ENCODE data around the gene SLC45A3.

The SLC45A3 gene

DNA sequence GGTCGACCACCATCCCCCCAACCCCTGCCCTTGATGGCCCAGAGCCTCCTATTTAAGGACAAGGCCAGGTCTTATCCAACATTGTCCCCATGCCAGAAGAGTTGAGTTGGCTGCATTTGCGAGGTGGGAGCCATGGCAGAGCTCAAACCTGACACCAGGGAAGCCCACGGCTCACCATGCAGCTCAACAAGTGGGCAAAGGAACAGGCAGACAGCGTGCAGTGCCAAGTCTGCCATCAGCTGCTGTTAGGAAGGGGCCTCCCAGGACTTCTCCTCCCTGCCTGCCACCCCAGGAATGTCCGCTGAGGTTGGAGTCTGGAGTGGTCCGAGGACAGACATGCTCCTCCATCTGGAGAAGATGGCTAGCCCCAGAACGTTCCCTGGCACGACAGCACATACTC lies 19.9 kb downstream of the SLC45A3 start:
- Histone ChIP-seq H3K36me3 (no peaks in the 10 kb centered on the region), H3K9me3 (no peaks in the 10 kb centered on the region), H3K27me3 (peaks cover 3% of the 10 kb centered on the region; the same call in 1 of the 2 replicates), H3K4me1 (no peaks in the 10 kb centered on the region; the same call in 1 of the 2 replicates), H3K4me3 (ENCODE audit: low read depth, low read length) (no peak overlapping the region)
- TF ChIP-seq, protein P1, sequence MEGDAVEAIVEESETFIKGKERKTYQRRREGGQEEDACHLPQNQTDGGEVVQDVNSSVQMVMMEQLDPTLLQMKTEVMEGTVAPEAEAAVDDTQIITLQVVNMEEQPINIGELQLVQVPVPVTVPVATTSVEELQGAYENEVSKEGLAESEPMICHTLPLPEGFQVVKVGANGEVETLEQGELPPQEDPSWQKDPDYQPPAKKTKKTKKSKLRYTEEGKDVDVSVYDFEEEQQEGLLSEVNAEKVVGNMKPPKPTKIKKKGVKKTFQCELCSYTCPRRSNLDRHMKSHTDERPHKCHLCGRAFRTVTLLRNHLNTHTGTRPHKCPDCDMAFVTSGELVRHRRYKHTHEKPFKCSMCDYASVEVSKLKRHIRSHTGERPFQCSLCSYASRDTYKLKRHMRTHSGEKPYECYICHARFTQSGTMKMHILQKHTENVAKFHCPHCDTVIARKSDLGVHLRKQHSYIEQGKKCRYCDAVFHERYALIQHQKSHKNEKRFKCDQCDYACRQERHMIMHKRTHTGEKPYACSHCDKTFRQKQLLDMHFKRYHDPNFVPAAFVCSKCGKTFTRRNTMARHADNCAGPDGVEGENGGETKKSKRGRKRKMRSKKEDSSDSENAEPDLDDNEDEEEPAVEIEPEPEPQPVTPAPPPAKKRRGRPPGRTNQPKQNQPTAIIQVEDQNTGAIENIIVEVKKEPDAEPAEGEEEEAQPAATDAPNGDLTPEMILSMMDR (IDR thresholded peaks at IDR 0.05; ENCODE audit: low read depth, low read length), result no peak
- DNase-seq, result no peak

DNA sequence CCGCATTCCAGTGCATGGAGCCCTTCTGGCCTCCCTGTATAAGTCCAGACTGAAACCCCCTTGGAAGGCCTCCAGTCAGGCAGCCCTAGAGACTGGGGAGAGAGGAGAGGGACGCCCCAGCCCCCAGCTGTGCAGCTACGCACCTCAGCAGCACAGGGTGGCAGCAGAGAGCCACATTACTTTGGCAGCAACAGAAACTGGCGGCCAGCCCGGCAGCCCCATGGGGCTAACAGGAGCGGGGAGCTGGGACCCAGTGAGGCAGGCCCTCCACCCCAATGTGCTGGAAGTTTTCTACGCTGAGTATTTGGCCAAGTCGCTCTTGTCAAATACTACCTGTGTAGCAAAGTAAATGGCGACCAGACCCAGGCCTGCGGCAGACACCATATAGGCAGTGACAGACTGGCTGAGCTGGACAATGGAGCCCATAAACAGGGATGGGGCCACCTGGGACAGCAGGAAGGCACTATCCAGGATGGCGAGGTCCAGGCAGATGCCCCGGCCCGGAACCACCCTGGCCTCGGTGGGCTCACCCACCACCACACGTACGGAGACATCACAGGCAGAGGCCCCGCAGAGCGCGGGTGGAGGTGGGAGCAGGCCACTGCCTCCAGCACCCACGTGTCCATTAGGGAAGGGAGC lies 21.2 kb downstream of the SLC45A3 start:
- Histone ChIP-seq H3K36me3 (no peaks in the 10 kb centered on the region), H3K4me3 (ENCODE audit: low read depth, low read length) (no peak overlapping the region), H3K27me3 (peaks cover 3% of the 10 kb centered on the region; the same call in 1 of the 2 replicates), H3K4me1 (no peaks in the 10 kb centered on the region; the same call in 1 of the 2 replicates), H3K9me3 (no peaks in the 10 kb centered on the region)
- peak; percentile 88 for DNase-seq
- TF ChIP-seq, protein P1 (IDR thresholded peaks at IDR 0.05; ENCODE audit: low read depth, low read length), result peak; percentile 91

DNA sequence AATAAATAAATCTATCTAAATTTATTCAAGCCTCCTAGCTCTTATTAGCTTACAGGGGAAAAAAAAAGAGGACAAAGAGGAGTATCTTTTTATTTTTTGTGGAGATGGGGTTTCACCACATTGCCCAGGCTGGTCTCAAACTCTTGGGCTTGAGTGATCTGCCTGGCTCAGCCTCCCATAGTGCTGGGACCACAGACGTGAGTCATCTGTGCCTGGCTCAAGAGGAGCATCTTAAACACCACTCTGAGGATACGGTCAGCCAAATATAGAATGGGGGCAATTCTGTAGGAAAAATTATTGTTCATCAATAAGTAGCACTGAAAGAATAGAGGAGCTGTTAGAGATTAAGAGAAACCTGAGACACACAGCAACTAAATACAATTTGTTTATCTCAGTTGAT lies 24.1 kb downstream of the SLC45A3 start:
- no peaks in the 10 kb centered on the region for H3K9me3 ChIP-seq
- peaks cover 3% of the 10 kb centered on the region; the same call in 1 of the 2 replicates for H3K27me3 ChIP-seq
- TF ChIP-seq, protein P1 (IDR thresholded peaks at IDR 0.05; ENCODE audit: low read depth, low read length), result no peak
- no peak for DNase-seq
- no peak overlapping the region for H3K4me3 ChIP-seq (ENCODE audit: low read depth, low read length)
- H3K4me1 ChIP-seq, result no peaks in the 10 kb centered on the region; the same call in 1 of the 2 replicates
- no peaks in the 10 kb centered on the region for H3K36me3 ChIP-seq

DNA sequence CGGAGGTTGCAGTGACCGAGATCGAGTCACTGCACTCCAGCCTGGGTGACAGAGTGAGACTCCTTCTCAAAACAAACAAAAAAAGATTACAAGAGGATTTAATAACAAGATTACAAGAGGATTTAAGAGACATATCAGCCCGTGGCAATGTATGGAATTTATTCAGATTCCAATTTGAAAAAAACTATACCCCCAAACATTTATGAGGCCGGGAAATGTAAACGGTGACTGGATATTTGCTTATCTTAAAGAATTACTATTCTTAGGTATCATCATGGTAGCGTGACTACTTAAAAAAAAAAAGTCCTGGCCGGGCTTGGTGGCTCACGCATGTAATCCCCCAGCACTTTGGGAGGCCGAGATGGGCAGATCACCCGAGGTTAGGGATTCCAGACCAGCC lies 27.3 kb downstream of the SLC45A3 start:
- DNase-seq, result no peak
- Histone ChIP-seq H3K36me3 (no peaks in the 10 kb centered on the region), H3K9me3 (no peaks in the 10 kb centered on the region), H3K4me1 (no peaks in the 10 kb centered on the region; the same call in 1 of the 2 replicates), H3K27me3 (peaks cover 3% of the 10 kb centered on the region; the same call in 1 of the 2 replicates), H3K4me3 (ENCODE audit: low read depth, low read length) (no peak overlapping the region)
- TF ChIP-seq, protein P1 (IDR thresholded peaks at IDR 0.05; ENCODE audit: low read depth, low read length), result no peak

DNA sequence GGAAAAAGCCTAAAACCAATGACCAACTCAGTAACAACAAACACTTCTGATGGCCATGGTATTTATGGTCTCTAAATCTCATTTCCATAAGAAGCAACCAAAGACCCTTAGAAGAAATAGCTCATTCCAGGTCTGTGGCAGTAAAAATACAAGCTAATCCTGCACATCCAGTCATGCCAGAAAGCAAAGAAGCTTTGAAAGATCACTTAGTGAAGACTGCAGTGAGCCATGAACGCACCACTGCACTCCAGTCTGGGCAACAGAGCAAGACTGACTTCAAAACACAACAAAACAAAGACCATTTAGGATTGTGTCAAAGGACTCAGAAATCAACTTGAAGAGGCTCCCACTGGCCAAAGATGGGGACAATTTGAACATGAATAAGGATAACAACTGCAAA lies 30.1 kb downstream of the SLC45A3 start:
- Histone ChIP-seq H3K27me3 (no peaks in the 10 kb centered on the region), H3K4me3 (ENCODE audit: low read depth, low read length) (no peak overlapping the region), H3K4me1 (no peaks in the 10 kb centered on the region), H3K36me3 (no peaks in the 10 kb centered on the region), H3K9me3 (no peaks in the 10 kb centered on the region)
- no peak for DNase-seq
- TF ChIP-seq, protein P1 (IDR thresholded peaks at IDR 0.05; ENCODE audit: low read depth, low read length), result no peak

DNA sequence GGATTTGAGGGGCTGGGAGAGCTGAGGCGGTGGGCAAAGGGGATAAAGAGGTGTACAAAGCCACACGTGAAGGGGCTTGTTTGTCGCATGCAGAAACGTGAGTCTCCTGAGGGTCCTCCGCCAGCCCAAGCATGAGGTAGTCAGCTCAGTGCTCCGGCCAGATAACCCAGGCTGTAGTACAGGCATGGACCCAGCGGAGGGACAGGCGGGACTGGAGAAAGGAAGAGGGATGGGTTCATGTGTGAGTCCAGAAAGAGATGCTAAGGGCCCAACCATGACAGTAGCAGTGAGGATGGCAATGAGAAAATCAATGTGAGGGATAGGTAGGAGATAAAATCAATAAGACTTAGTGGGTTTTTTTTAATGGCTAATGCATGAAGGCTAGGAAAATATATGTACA lies 34.8 kb downstream of the SLC45A3 start:
- H3K4me1 ChIP-seq, result no peaks in the 10 kb centered on the region
- TF ChIP-seq, protein P1 (IDR thresholded peaks at IDR 0.05; ENCODE audit: low read depth, low read length), result no peak
- H3K9me3 ChIP-seq, result no peaks in the 10 kb centered on the region
- no peaks in the 10 kb centered on the region for H3K36me3 ChIP-seq
- H3K4me3 ChIP-seq (ENCODE audit: low read depth, low read length), result no peak overlapping the region
- DNase-seq, result no peak
- H3K27me3 ChIP-seq, result no peaks in the 10 kb centered on the region

Measured in BE2C (cell line).